HG03108 (cell line): ENCODE measurements around the gene MEX3A.
"Not testable (repeated sequence)": the region's sequence is repeated elsewhere in the genome, so short reads cannot be mapped to it uniquely, and the experiment has no call there.

Experiments used
- ATAC-seq: cut with Tn5 transposase; IDR thresholded peaks from one replicate; pipeline ENCODE4 v1.9.1; 2021; ENCODE audit warnings: moderate library complexity; ENCODE audit not compliant: unreplicated experiment

MEX3A gene

GRCh38 chr1:156119503-156120209 is 37.4 kb upstream of the MEX3A start:
- ATAC-seq: no peak

GRCh38 chr1:156118177-156118868 is 36.1 kb upstream of the MEX3A start:
- no peak for ATAC-seq

- ATAC-seq: no peak
These were observed 35.3 kb upstream of the MEX3A start for GRCh38 chr1:156117414-156118176.

GRCh38 chr1:156116731-156117130 is 34.5 kb upstream of the MEX3A start:
- not testable (repeated sequence) for ATAC-seq

- no peak for ATAC-seq
These were observed 33.5 kb upstream of the MEX3A start for GRCh38 chr1:156115514-156116374.

- peak; percentile 4 for ATAC-seq
These were observed 32.8 kb upstream of the MEX3A start for GRCh38 chr1:156114919-156115513.

GRCh38 chr1:156114101-156114918 is 32.0 kb upstream of the MEX3A start, which contains the start of gene LMNA:
Gene LMNA, plus strand, starts transcription at chr1:156114711. Its CDS starts 208 bp downstream, at chr1:156114919.
- peak; percentile 58 for ATAC-seq

- no peak for ATAC-seq
These were observed 31.2 kb upstream of the MEX3A start for GRCh38 chr1:156113282-156113950.

GRCh38 chr1:156112276-156113137 is 30.2 kb upstream of the MEX3A start:
- ATAC-seq: no peak

- ATAC-seq: no peak
These were observed 29.2 kb upstream of the MEX3A start for GRCh38 chr1:156111355-156111962.

GRCh38 chr1:156110252-156110651 is 28.0 kb upstream of the MEX3A start:
- no peak for ATAC-seq

- no peak for ATAC-seq
These were observed 26.5 kb upstream of the MEX3A start for GRCh38 chr1:156108664-156109241.

GRCh38 chr1:156108057-156108456 is 25.8 kb upstream of the MEX3A start:
- no peak for ATAC-seq

GRCh38 chr1:156106624-156107488 is 24.6 kb upstream of the MEX3A start:
- ATAC-seq: no peak

GRCh38 chr1:156104861-156105832 is 22.9 kb upstream of the MEX3A start:
- ATAC-seq: no peak
